Neuronal stem cell (in vitro differentiated cells): Measurements from ENCODE around the gene EFR3B.

Source experiments
- DNase-seq: peaks from one replicate; pipeline ENCODE4 v3.0.0-alpha.2; 2013; ENCODE audit warnings: low spot score
- H2AFZ ChIP-seq: one replicate; pipeline ENCODE4 v1.6.1; 2013; ENCODE audit warnings: mild to moderate bottlenecking, low read length, inconsistent platforms
- H2AK5ac ChIP-seq: 2 replicates; pipeline ENCODE4 v1.6.1; 2013; ENCODE audit warnings: low read depth, mild to moderate bottlenecking, inconsistent platforms, low read length, moderate library complexity, mixed read lengths
- H2BK120ac ChIP-seq: 2 replicates; pipeline ENCODE4 v1.6.1; 2013; ENCODE audit warnings: low read depth, mild to moderate bottlenecking, inconsistent platforms, low read length, moderate library complexity, mixed read lengths
- H2BK12ac ChIP-seq: one replicate; pipeline ENCODE4 v1.6.1; 2013; ENCODE audit warnings: low read length, inconsistent platforms
- H2BK15ac ChIP-seq: 2 replicates; pipeline ENCODE4 v1.6.1; 2013; ENCODE audit warnings: mild to moderate bottlenecking, low read length, inconsistent platforms, mixed read lengths
- H2BK5ac ChIP-seq: one replicate; pipeline ENCODE4 v1.6.1; 2013; ENCODE audit warnings: inconsistent platforms, mild to moderate bottlenecking, low read length, moderate library complexity
- H3K14ac ChIP-seq: one replicate; pipeline ENCODE4 v1.6.1; 2013; ENCODE audit warnings: low read length, inconsistent platforms
- H3K18ac ChIP-seq: 2 replicates; pipeline ENCODE4 v1.6.1; 2013; ENCODE audit warnings: low read length, inconsistent platforms
- H3K23ac ChIP-seq: 2 replicates; pipeline ENCODE4 v1.6.1; 2013; ENCODE audit warnings: low read depth, mild to moderate bottlenecking, mixed read lengths, low read length, inconsistent platforms; ENCODE audit not compliant: poor library complexity
- H3K27ac ChIP-seq: replicated peaks from 3 replicates; pipeline ENCODE4 v1.5.1; 2013; ENCODE audit warnings: low read length, inconsistent platforms
- H3K27me3 ChIP-seq, 3 experiments: 2 replicates each; pipeline ENCODE4 v1.6.1; 2013; ENCODE audit warnings: low read length in 3 of 3, mild to moderate bottlenecking in 2 of 3, inconsistent platforms in 1 of 3, low read depth in 1 of 3, mixed read lengths in 1 of 3, moderate library complexity in 1 of 3; ENCODE audit not compliant: control insufficient read depth in 3 of 3, insufficient read depth in 3 of 3
- H3K36me3 ChIP-seq, 2 donors: replicated peaks in 1 of 2; 2 replicates each; pipeline ENCODE4 v1.6.1; 2013; ENCODE audit warnings: low read length in 2 of 2; ENCODE audit not compliant: control insufficient read depth in 2 of 2, insufficient read depth in 2 of 2
- H3K4ac ChIP-seq: 2 replicates; pipeline ENCODE4 v1.6.1; 2013; ENCODE audit warnings: inconsistent platforms, mild to moderate bottlenecking, low read length, moderate library complexity
- H3K4me1 ChIP-seq, 2 donors: 1 replicate in 1 of 2; 2 replicates in 1 of 2; pipeline ENCODE4 v1.6.1; 2013; ENCODE audit warnings: low read length in 2 of 2, low read depth in 1 of 2; ENCODE audit not compliant: control insufficient read depth in 2 of 2, insufficient read depth in 1 of 2
- H3K4me2 ChIP-seq: one replicate; pipeline ENCODE4 v1.6.1; 2013; ENCODE audit warnings: mild to moderate bottlenecking, low read length, inconsistent platforms; ENCODE audit not compliant: insufficient read depth, poor library complexity, severe bottlenecking
- H3K4me3 ChIP-seq, 2 donors: 2 replicates each; pipeline ENCODE4 v1.5.1; 2013; ENCODE audit warnings: low read length in 2 of 2, mild to moderate bottlenecking in 2 of 2, inconsistent platforms in 1 of 2, moderate library complexity in 1 of 2
- H3K79me1 ChIP-seq: one replicate; pipeline ENCODE4 v1.6.1; 2013; ENCODE audit warnings: low read depth, mild to moderate bottlenecking, inconsistent platforms, low read length, moderate library complexity
- H3K9ac ChIP-seq: one replicate; pipeline ENCODE4 v1.6.1; 2013; ENCODE audit warnings: mild to moderate bottlenecking, low read depth, low read length, inconsistent platforms; ENCODE audit not compliant: poor library complexity
- H3K9me3 ChIP-seq, 2 donors: replicated peaks in 1 of 2; 2 replicates each; pipeline versions ENCODE3 to v1.6.1; 2013; ENCODE audit warnings: low read length in 2 of 2, mild to moderate bottlenecking in 2 of 2, inconsistent platforms in 1 of 2, low read depth in 1 of 2, mixed read lengths in 1 of 2, moderate library complexity in 1 of 2; ENCODE audit not compliant: control insufficient read depth in 2 of 2, insufficient read depth in 1 of 2
- H4K8ac ChIP-seq: one replicate; pipeline ENCODE4 v1.6.1; 2013; ENCODE audit warnings: low read depth, mild to moderate bottlenecking, inconsistent platforms, low read length, moderate library complexity
- H4K91ac ChIP-seq: one replicate; pipeline ENCODE4 v1.6.1; 2013; ENCODE audit warnings: low read length, low read depth, mild to moderate bottlenecking, inconsistent platforms; ENCODE audit not compliant: poor library complexity
- WGBS, 2 donors: extraction: QIAGEN DNeasy Blood & Tissue Kit; methylation state at CpG; one replicate each; pipeline ENCODE4 v1.1.7; 2013; ENCODE audit warnings: missing lambda C conversion rate in 2 of 2, mixed read lengths in 1 of 2; ENCODE audit not compliant: insufficient read length in 2 of 2, insufficient replicate concordance in 1 of 2; ENCODE audit errors: extremely low coverage in 2 of 2; 5-methylcytosine and 5-hydroxymethylcytosine counted together

EFR3B gene

GRCh38 chr2:25127646-25128045 is 85.8 kb downstream of the EFR3B start:
- H3K9ac ChIP-seq: no peak overlapping the region

GRCh38 chr2:25129901-25130520 is 88.1 kb downstream of the EFR3B start:
- H3K23ac ChIP-seq: no peak overlapping the region
- no CpG with 5 or more reads among the region's 15 CpGs for WGBS, 2 donors
- peak overlapping the region; percentile 82 for H2AK5ac ChIP-seq
- H4K8ac ChIP-seq: no peak overlapping the region
- H2BK120ac ChIP-seq: no peak overlapping the region
- H3K4me2 ChIP-seq: no peak overlapping the region
- no peak overlapping the region for H2AFZ ChIP-seq
- peaks cover 2 to 23% of the 10 kb centered on the region in 2 donors for H3K4me1 ChIP-seq
- no peak overlapping the region for H3K14ac ChIP-seq
- no peaks in the 10 kb centered on the region for H3K9me3 ChIP-seq
- peak overlapping the region; percentile 76 for H2BK5ac ChIP-seq
- H3K9ac ChIP-seq: no peak overlapping the region
- H4K91ac ChIP-seq: no peak overlapping the region
- DNase-seq: no peak
- H3K27ac ChIP-seq: no peak overlapping the region
- no peak overlapping the region for H3K4ac ChIP-seq
- H3K36me3 ChIP-seq: peaks cover 20 to 41% of the 10 kb centered on the region in 2 donors
- no peaks in the 10 kb centered on the region for H3K79me1 ChIP-seq
- peak overlapping the region; percentile 35 for H3K18ac ChIP-seq
- no peak overlapping the region for H3K4me3 ChIP-seq
- peak overlapping the region; percentile 71 for H2BK15ac ChIP-seq
- peak overlapping the region; percentile 63 for H2BK12ac ChIP-seq
- no peaks in the 10 kb centered on the region for H3K27me3 ChIP-seq

More at GRCh38 chr2:25127646-25128045, 85.8 kb downstream of the EFR3B start:
- Histone ChIP-seq H3K18ac (no peak overlapping the region), H2BK5ac (no peak overlapping the region), H3K4me2 (no peak overlapping the region), H3K27me3 (no peaks in the 10 kb centered on the region), H3K79me1 (no peaks in the 10 kb centered on the region), H3K36me3 (peaks cover 17 to 30% of the 10 kb centered on the region in 2 donors), H2BK15ac (no peak overlapping the region), H3K4me1 (peaks cover 2 to 15% of the 10 kb centered on the region in 2 donors), H2BK120ac (no peak overlapping the region), H2AK5ac (peak overlapping the region; percentile 59), H3K4me3 (no peak overlapping the region), H2BK12ac (no peak overlapping the region), H4K8ac (no peak overlapping the region), H3K23ac (no peak overlapping the region), H3K27ac (peak overlapping the region; percentile 28), H2AFZ (no peak overlapping the region), H3K14ac (no peak overlapping the region), H3K4ac (no peak overlapping the region), H3K9me3 (no peaks in the 10 kb centered on the region), H4K91ac (no peak overlapping the region)
- WGBS, 2 donors: no CpG with 5 or more reads among the region's 5 CpGs
- DNase-seq: no peak

GRCh38 chr2:25131253-25131566 is 89.3 kb downstream of the EFR3B start:
- Histone ChIP-seq H3K14ac (no peak overlapping the region), H3K4me1 (peaks cover 2 to 23% of the 10 kb centered on the region in 2 donors), H2AK5ac (peak overlapping the region; percentile 98), H2BK15ac (peak overlapping the region; percentile 96), H3K4ac (peak overlapping the region; percentile 70), H3K4me3 (no peak overlapping the region), H3K18ac (peak overlapping the region; percentile 95), H3K27me3 (no peaks in the 10 kb centered on the region), H3K9me3 (no peaks in the 10 kb centered on the region), H3K79me1 (no peaks in the 10 kb centered on the region), H3K9ac (no peak overlapping the region), H4K91ac (peak overlapping the region; percentile 77), H2BK12ac (peak overlapping the region; percentile 92), H3K23ac (peak overlapping the region; percentile 76), H2AFZ (no peak overlapping the region), H3K36me3 (peaks cover 29 to 53% of the 10 kb centered on the region in 2 donors), H3K4me2 (peak overlapping the region; percentile 55), H2BK120ac (peak overlapping the region; percentile 99), H3K27ac (peak overlapping the region; percentile 65), H4K8ac (no peak overlapping the region), H2BK5ac (peak overlapping the region; percentile 85)
- DNase-seq: no peak
- WGBS, 2 donors: no CpG with 5 or more reads among the region's 24 CpGs

GRCh38 chr2:25131567-25132298 is 89.9 kb downstream of the EFR3B start:
- peak overlapping the region; percentile 70 for H3K4ac ChIP-seq
- peak overlapping the region; percentile 55 for H3K4me2 ChIP-seq
- H4K91ac ChIP-seq: peak overlapping the region; percentile 77
- no peak overlapping the region for H4K8ac ChIP-seq
- peak overlapping the region; percentile 99 for H3K18ac ChIP-seq
- H3K14ac ChIP-seq: peak overlapping the region; percentile 85
- H3K9me3 ChIP-seq: no peaks in the 10 kb centered on the region
- peak overlapping the region; percentile 76 for H3K23ac ChIP-seq
- H2BK15ac ChIP-seq: peak overlapping the region; percentile 96
- H3K27me3 ChIP-seq: no peaks in the 10 kb centered on the region
- H3K9ac ChIP-seq: peak overlapping the region; percentile 70
- peaks cover 2 to 23% of the 10 kb centered on the region in 2 donors for H3K4me1 ChIP-seq
- H3K79me1 ChIP-seq: no peaks in the 10 kb centered on the region
- peak overlapping the region in 1 of 2 donors; percentile 69 for H3K4me3 ChIP-seq
- no peak overlapping the region for H2AFZ ChIP-seq
- H3K36me3 ChIP-seq: peaks cover 32 to 57% of the 10 kb centered on the region in 2 donors
- peak overlapping the region; percentile 85 for H2BK5ac ChIP-seq
- H2BK12ac ChIP-seq: peak overlapping the region; percentile 96
- peak overlapping the region; percentile 96 for H3K27ac ChIP-seq
- peak overlapping the region; percentile 98 for H2AK5ac ChIP-seq
- WGBS, 2 donors: no CpG with 5 or more reads among the region's 53 CpGs
- peak; percentile 20 for DNase-seq
- peak overlapping the region; percentile 99 for H2BK120ac ChIP-seq
